ENCODE results near the gene ZSCAN5A. TPM values are rescaled to one million over a fixed set of nuclear protein-coding genes. Genes with fewer than 3 reads are reported as not detected.

ZSCAN5A gene
- total and polyA plus RNA-seq, 9 of the 15 experiments (the other 6 are each of a cell fraction or from before 2014, with no cell fraction given) = 5.8 to 15.3 (median 11.8) TPM

DNA sequence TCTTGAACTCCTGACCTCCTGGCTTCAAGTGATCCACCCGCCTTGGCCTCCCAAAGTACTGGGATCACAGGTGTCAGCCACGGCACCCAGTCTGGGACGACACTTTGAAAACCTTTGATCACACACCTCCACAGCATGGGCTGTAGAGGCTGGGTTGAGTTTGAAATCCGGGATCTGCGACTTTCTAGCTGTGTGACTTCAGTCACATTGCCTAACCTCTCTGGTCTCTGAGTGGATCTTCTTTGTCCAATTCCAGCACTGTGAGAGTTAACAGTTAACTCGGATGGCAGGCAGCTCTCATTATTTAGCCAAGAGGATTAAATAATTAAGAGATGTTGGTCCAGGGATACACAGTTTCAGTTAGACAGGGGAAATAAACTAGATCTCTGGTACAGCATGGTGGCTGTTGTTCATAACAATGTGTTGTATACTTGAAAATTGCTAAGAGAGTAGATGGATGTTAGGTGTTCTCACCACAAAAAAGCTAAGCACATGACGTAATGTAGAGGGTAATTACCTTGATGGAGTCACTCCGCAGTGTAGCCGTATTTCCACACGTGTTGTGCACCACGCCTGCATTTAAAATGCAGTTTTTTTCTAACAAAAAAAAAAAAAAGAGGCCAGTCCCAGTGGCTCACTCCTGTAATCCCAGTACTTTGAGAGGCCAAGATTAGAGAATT lies 136.9 kb downstream of the ZSCAN5A start:
- no TSS peak for BruUV-seq (replicated peaks)
- H3K27me3 ChIP-seq (ENCODE audit: control insufficient read depth in 2 of 2, insufficient read depth in 2 of 2, low read length in 2 of 2) = peaks cover 4 to 37% of the 10 kb centered on the region in 2 experiments
- H3K4me2 ChIP-seq (ENCODE audit: insufficient read depth, low read length) = no peak overlapping the region
- WGBS (ENCODE audit: insufficient coverage, low coverage, missing lambda C conversion rate) = 19% methylated on average over 11 of the region's 11 CpGs
- no peak for ATAC-seq
- no peak overlapping the region for H3K9ac ChIP-seq (ENCODE audit: insufficient read depth in 1 of 2, low read depth in 2 of 2, low read length in 2 of 2)
- no peaks in the 10 kb centered on the region for H3K9me1 ChIP-seq (ENCODE audit: control insufficient read depth, insufficient read depth, low read length)
- H3K27ac ChIP-seq (ENCODE audit: extremely low read depth, low read depth, low read length) = no peak overlapping the region
- H3K79me2 ChIP-seq (ENCODE audit: control insufficient read depth, insufficient read depth, low read length) = no peaks in the 10 kb centered on the region
- in situ Hi-C loops (cut with MboI) (no loop called here), intact Hi-C loops (cut with micrococcal nuclease) (no loop called here)
- no peaks in the 10 kb centered on the region for H3K9me3 ChIP-seq (replicated peaks; ENCODE audit: control insufficient read depth, insufficient read depth, low read depth, low read length)
- H3K4me1 ChIP-seq (replicated peaks in 1 of 2; ENCODE audit: control insufficient read depth in 2 of 2, insufficient read depth in 2 of 2, low read length in 2 of 2) = peaks cover 5 to 19% of the 10 kb centered on the region in 2 experiments; a peak in 3 of 5 replicates
- CTCF ChIA-PET (ENCODE audit: low intra/inter-chr PET ratio) = no interaction called here
- no peak for FAIRE-seq
- no peaks in the 10 kb centered on the region for H4K20me1 ChIP-seq (replicated peaks; ENCODE audit: control insufficient read depth, insufficient read depth, low read length)
- DNase-seq (ENCODE audit: extremely low read depth in 1 of 4, low spot score in 3 of 4) = no peak
- H2AFZ ChIP-seq (ENCODE audit: low read depth, low read length) = no peak overlapping the region
- H3K36me3 ChIP-seq (ENCODE audit: control insufficient read depth, insufficient read depth, low read length) = no peaks in the 10 kb centered on the region
- POLR2A ChIA-PET = no interaction called here
- H3K4me3 ChIP-seq = no peak overlapping the region
- TF ChIP-seq SRSF1 (IDR thresholded peaks at IDR 0.05; ENCODE audit: low read depth, low read length) = no peak
- TF ChIP-seq, protein P1, sequence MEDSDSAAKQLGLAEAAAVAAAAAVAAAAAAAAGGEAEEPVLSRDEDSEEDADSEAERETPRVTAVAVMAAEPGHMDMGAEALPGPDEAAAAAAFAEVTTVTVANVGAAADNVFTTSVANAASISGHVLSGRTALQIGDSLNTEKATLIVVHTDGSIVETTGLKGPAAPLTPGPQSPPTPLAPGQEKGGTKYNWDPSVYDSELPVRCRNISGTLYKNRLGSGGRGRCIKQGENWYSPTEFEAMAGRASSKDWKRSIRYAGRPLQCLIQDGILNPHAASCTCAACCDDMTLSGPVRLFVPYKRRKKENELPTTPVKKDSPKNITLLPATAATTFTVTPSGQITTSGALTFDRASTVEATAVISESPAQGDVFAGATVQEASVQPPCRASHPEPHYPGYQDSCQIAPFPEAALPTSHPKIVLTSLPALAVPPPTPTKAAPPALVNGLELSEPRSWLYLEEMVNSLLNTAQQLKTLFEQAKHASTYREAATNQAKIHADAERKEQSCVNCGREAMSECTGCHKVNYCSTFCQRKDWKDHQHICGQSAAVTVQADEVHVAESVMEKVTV (CRISPR knock-in tag; IDR thresholded peaks at IDR 0.05) = no peak
- TF ChIP-seq SMARCE1 (IDR thresholded peaks at IDR 0.05) = no peak
- TF ChIP-seq ZC3H4 (CRISPR knock-in tag; IDR thresholded peaks at IDR 0.05; ENCODE audit: borderline replicate concordance) = no peak
- TF ChIP-seq ZFP36 (IDR thresholded peaks at IDR 0.05; ENCODE audit: low read depth, low read length, partially characterized antibody) = peak; percentile 82
- TF ChIP-seq, protein P2, sequence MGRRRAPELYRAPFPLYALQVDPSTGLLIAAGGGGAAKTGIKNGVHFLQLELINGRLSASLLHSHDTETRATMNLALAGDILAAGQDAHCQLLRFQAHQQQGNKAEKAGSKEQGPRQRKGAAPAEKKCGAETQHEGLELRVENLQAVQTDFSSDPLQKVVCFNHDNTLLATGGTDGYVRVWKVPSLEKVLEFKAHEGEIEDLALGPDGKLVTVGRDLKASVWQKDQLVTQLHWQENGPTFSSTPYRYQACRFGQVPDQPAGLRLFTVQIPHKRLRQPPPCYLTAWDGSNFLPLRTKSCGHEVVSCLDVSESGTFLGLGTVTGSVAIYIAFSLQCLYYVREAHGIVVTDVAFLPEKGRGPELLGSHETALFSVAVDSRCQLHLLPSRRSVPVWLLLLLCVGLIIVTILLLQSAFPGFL (CRISPR knock-in tag; IDR thresholded peaks at IDR 0.05) = no peak
- no peak for TF ChIP-seq IRF1 (CRISPR knock-in tag; IDR thresholded peaks at IDR 0.05; ENCODE audit: borderline replicate concordance)
- no peak for TF ChIP-seq ZNF780A (CRISPR knock-in tag; IDR thresholded peaks at IDR 0.05)
- TF ChIP-seq, protein P3, sequence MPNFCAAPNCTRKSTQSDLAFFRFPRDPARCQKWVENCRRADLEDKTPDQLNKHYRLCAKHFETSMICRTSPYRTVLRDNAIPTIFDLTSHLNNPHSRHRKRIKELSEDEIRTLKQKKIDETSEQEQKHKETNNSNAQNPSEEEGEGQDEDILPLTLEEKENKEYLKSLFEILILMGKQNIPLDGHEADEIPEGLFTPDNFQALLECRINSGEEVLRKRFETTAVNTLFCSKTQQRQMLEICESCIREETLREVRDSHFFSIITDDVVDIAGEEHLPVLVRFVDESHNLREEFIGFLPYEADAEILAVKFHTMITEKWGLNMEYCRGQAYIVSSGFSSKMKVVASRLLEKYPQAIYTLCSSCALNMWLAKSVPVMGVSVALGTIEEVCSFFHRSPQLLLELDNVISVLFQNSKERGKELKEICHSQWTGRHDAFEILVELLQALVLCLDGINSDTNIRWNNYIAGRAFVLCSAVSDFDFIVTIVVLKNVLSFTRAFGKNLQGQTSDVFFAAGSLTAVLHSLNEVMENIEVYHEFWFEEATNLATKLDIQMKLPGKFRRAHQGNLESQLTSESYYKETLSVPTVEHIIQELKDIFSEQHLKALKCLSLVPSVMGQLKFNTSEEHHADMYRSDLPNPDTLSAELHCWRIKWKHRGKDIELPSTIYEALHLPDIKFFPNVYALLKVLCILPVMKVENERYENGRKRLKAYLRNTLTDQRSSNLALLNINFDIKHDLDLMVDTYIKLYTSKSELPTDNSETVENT (CRISPR knock-in tag; IDR thresholded peaks at IDR 0.05) = no peak
- no peak for TF ChIP-seq NUFIP1 (IDR thresholded peaks at IDR 0.05; ENCODE audit: partially characterized antibody)
- TF ChIP-seq TBL1XR1 (IDR thresholded peaks at IDR 0.05; ENCODE audit: low read length in 2 of 2) = no peak
- TF ChIP-seq, protein P4, sequence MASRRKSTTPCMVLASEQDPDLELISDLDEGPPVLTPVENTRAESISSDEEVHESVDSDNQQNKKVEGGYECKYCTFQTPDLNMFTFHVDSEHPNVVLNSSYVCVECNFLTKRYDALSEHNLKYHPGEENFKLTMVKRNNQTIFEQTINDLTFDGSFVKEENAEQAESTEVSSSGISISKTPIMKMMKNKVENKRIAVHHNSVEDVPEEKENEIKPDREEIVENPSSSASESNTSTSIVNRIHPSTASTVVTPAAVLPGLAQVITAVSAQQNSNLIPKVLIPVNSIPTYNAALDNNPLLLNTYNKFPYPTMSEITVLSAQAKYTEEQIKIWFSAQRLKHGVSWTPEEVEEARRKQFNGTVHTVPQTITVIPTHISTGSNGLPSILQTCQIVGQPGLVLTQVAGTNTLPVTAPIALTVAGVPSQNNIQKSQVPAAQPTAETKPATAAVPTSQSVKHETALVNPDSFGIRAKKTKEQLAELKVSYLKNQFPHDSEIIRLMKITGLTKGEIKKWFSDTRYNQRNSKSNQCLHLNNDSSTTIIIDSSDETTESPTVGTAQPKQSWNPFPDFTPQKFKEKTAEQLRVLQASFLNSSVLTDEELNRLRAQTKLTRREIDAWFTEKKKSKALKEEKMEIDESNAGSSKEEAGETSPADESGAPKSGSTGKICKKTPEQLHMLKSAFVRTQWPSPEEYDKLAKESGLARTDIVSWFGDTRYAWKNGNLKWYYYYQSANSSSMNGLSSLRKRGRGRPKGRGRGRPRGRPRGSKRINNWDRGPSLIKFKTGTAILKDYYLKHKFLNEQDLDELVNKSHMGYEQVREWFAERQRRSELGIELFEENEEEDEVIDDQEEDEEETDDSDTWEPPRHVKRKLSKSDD (conservative IDR thresholded peaks at IDR 0.05; ENCODE audit: low read length) = no peak
- TF ChIP-seq KDM2B (CRISPR knock-in tag; IDR thresholded peaks at IDR 0.05) = no peak
- no peak for TF ChIP-seq MXI1 (IDR thresholded peaks at IDR 0.05; ENCODE audit: low read depth, low read length)

Measured in K562 (cell line).